ENCODE results near the gene ACIN1. TPM values are rescaled to one million over a fixed set of nuclear protein-coding genes. Genes with fewer than 3 reads are reported as not detected.
A peak's percentile ranks its signal among the peaks of the same experiment; 100 is the strongest.

ACIN1 gene
- total and polyA plus RNA-seq, 9 of the 15 experiments (the other 6 are each of a cell fraction or from before 2014, with no cell fraction given): 5.0 to 196 (median 129) TPM

DNA sequence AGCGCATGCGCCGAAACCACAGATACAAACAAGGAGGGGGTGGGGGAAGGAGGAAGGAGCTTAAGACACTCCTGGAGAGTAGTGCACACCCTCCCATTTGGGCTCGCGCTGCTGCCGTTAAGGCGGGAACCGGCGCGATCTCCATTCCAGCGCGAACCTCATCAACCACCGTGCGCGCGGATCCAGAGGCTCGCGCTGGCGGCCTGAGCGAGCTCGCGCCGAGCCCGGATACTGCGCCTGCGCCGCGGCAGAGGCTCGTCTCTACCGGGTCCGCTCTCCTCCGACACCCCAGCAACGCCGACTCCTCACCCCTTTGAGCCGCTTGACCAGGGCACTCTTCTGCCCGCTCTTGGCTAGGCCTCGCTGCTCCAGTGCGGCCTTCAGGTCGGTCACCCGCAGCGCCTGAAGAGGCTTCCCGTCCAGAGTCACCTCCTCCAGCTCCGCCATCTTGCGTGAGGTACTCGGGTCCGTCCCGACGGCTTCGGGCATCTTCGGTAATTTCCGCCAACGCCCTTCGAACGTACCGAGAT lies at the start of gene ACIN1 (continued):
- TF ChIP-seq, protein P1, sequence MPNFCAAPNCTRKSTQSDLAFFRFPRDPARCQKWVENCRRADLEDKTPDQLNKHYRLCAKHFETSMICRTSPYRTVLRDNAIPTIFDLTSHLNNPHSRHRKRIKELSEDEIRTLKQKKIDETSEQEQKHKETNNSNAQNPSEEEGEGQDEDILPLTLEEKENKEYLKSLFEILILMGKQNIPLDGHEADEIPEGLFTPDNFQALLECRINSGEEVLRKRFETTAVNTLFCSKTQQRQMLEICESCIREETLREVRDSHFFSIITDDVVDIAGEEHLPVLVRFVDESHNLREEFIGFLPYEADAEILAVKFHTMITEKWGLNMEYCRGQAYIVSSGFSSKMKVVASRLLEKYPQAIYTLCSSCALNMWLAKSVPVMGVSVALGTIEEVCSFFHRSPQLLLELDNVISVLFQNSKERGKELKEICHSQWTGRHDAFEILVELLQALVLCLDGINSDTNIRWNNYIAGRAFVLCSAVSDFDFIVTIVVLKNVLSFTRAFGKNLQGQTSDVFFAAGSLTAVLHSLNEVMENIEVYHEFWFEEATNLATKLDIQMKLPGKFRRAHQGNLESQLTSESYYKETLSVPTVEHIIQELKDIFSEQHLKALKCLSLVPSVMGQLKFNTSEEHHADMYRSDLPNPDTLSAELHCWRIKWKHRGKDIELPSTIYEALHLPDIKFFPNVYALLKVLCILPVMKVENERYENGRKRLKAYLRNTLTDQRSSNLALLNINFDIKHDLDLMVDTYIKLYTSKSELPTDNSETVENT (CRISPR knock-in tag; IDR thresholded peaks at IDR 0.05): peak; percentile 73; the same call in 1 of the 2 replicates
- TF ChIP-seq ERF (CRISPR knock-in tag; IDR thresholded peaks at IDR 0.05) (0 out of 2 replicates have a peak, but pooled peaks have one; percentile 85), MYNN (IDR thresholded peaks at IDR 0.05) (no peak), MYNN (CRISPR knock-in tag; IDR thresholded peaks at IDR 0.05) (no peak), CBX8 (IDR thresholded peaks at IDR 0.05; ENCODE audit: borderline replicate concordance, extremely low read depth, low read depth, low read length, poor library complexity, severe bottlenecking) (no peak), ZNF124 (CRISPR knock-in tag; IDR thresholded peaks at IDR 0.05) (no peak), ZNF384 (IDR thresholded peaks at IDR 0.05; ENCODE audit: low read depth, low read length) (no peak), TCF7 (IDR thresholded peaks at IDR 0.05; ENCODE audit: borderline replicate concordance) (0 out of 2 replicates have a peak, but pooled peaks have one; percentile 46)
- TF ChIP-seq, protein P2, sequence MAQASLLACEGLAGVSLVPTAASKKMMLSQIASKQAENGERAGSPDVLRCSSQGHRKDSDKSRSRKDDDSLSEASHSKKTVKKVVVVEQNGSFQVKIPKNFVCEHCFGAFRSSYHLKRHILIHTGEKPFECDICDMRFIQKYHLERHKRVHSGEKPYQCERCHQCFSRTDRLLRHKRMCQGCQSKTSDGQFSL (CRISPR knock-in tag; IDR thresholded peaks at IDR 0.05): no peak
- TF ChIP-seq, protein P2 (tag; IDR thresholded peaks at IDR 0.05): no peak
- TF ChIP-seq, protein P3, sequence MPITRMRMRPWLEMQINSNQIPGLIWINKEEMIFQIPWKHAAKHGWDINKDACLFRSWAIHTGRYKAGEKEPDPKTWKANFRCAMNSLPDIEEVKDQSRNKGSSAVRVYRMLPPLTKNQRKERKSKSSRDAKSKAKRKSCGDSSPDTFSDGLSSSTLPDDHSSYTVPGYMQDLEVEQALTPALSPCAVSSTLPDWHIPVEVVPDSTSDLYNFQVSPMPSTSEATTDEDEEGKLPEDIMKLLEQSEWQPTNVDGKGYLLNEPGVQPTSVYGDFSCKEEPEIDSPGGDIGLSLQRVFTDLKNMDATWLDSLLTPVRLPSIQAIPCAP (CRISPR knock-in tag; IDR thresholded peaks at IDR 0.05; ENCODE audit: borderline replicate concordance): 0 out of 2 replicates have a peak, but pooled peaks have one; percentile 19
- TF ChIP-seq, protein P4, sequence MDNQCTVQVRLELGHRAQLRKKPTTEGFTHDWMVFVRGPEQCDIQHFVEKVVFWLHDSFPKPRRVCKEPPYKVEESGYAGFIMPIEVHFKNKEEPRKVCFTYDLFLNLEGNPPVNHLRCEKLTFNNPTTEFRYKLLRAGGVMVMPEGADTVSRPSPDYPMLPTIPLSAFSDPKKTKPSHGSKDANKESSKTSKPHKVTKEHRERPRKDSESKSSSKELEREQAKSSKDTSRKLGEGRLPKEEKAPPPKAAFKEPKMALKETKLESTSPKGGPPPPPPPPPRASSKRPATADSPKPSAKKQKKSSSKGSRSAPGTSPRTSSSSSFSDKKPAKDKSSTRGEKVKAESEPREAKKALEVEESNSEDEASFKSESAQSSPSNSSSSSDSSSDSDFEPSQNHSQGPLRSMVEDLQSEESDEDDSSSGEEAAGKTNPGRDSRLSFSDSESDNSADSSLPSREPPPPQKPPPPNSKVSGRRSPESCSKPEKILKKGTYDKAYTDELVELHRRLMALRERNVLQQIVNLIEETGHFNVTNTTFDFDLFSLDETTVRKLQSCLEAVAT (IDR thresholded peaks at IDR 0.05): peak in 1 of 2 experiments; percentile 80; a peak in 2 of 4 replicates
- TF ChIP-seq, protein P5, sequence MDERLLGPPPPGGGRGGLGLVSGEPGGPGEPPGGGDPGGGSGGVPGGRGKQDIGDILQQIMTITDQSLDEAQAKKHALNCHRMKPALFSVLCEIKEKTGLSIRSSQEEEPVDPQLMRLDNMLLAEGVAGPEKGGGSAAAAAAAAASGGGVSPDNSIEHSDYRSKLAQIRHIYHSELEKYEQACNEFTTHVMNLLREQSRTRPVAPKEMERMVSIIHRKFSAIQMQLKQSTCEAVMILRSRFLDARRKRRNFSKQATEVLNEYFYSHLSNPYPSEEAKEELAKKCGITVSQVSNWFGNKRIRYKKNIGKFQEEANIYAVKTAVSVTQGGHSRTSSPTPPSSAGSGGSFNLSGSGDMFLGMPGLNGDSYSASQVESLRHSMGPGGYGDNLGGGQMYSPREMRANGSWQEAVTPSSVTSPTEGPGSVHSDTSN (CRISPR knock-in tag; IDR thresholded peaks at IDR 0.05; ENCODE audit: low read depth): no peak
- TF ChIP-seq, protein P5 (tag; conservative IDR thresholded peaks at IDR 0.05; ENCODE audit: low read depth): no peak
- TF ChIP-seq, protein P6, sequence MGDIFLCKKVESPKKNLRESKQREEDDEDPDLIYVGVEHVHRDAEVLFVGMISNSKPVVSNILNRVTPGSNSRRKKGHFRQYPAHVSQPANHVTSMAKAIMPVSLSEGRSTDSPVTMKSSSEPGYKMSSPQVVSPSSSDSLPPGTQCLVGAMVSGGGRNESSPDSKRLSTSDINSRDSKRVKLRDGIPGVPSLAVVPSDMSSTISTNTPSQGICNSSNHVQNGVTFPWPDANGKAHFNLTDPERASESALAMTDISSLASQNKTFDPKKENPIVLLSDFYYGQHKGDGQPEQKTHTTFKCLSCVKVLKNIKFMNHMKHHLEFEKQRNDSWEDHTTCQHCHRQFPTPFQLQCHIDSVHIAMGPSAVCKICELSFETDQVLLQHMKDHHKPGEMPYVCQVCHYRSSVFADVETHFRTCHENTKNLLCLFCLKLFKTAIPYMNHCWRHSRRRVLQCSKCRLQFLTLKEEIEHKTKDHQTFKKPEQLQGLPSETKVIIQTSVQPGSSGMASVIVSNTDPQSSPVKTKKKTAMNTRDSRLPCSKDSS (IDR thresholded peaks at IDR 0.05; ENCODE audit: low read depth, partially characterized antibody): no peak

Data from K562 (cell line).